Mononuclear cell (primary cell): ENCODE measurements around the gene ARHGAP10. TPM values are rescaled to one million over a fixed set of nuclear protein-coding genes. Genes with fewer than 3 reads are reported as not detected.

Experiments
- total RNA-seq: library from RNA; depleted of rRNA; stranded (reverse); fragments of >200 nt; gene quantifications from one replicate; pipeline ENCODE4 v1.2.3, GENCODE V29; 2012

The ARHGAP10 gene
- total RNA-seq, 1 donor: 10.6 TPM

Other genes with a start within 250 kb of the ARHGAP10 start
- 26.0 TPM for gene TMEM184C, start 114.7 kb upstream of the ARHGAP10 start, total RNA-seq
- 19.3 TPM for gene PRMT9, start 47.9 kb upstream of the ARHGAP10 start, total RNA-seq